HepG2 (cell line): ENCODE results near the gene TM6SF1.

ENCODE experiments used
- CREB3 ChIP-seq: sonication (generic); formaldehyde crosslinking; IDR thresholded peaks from 2 replicates; pipeline ENCODE4 v1.5.0; 2020; ENCODE audit warnings: missing genetic modification reagents
- CTCF ChIP-seq: sonication (generic); formaldehyde crosslinking; IDR thresholded peaks from 2 replicates; pipeline ENCODE4 v1.5.0; 2020; ENCODE audit warnings: mild to moderate bottlenecking, missing genetic modification reagents, moderate library complexity
- ETS1 ChIP-seq: sonication (generic); formaldehyde crosslinking; IDR thresholded peaks from 2 replicates; pipeline ENCODE4 v1.4.0; 2020; ENCODE audit warnings: missing genetic modification reagents
- HNRNPK ChIP-seq: fragments of 200-400 bp; formaldehyde crosslinking; IDR thresholded peaks from 2 replicates; pipeline ENCODE4 v1.6.1; 2018; ENCODE audit warnings: low read length, low read depth, moderate library complexity, mild to moderate bottlenecking; ENCODE audit not compliant: poor library complexity, severe bottlenecking
- KLF12 ChIP-seq: sonication (generic); formaldehyde crosslinking; IDR thresholded peaks from 2 replicates; pipeline ENCODE4 v1.4.0; 2020; ENCODE audit warnings: missing genetic modification reagents, borderline replicate concordance
- MATR3 ChIP-seq: sonication (generic); formaldehyde crosslinking; IDR thresholded peaks from 2 replicates; pipeline ENCODE4 v1.4.0; 2020; ENCODE audit warnings: missing genetic modification reagents
- POLR2A ChIP-seq, 2 experiments: IDR thresholded peaks; 2 replicates each; pipeline ENCODE4 v1.6.1; 2011; ENCODE audit warnings: low read depth in 2 of 2, low read length in 2 of 2, mild to moderate bottlenecking in 1 of 2, moderate library complexity in 1 of 2; ENCODE audit not compliant: insufficient read depth in 1 of 2
- PTBP1 ChIP-seq: fragments of 200-400 bp; formaldehyde crosslinking; IDR thresholded peaks from 2 replicates; pipeline ENCODE4 v1.6.1; 2018; ENCODE audit warnings: low read length, low read depth; ENCODE audit not compliant: poor library complexity, severe bottlenecking
- TBX3 ChIP-seq: fragments of 450-650 bp; IDR thresholded peaks from 2 replicates; pipeline ENCODE4 v1.6.1; 2017; ENCODE audit warnings: antibody characterized with exemption, mild to moderate bottlenecking, inconsistent platforms, borderline replicate concordance
- ZFP91 ChIP-seq: sonication (generic); formaldehyde crosslinking; IDR thresholded peaks from 2 replicates; pipeline ENCODE4 v1.9.0; 2022; ENCODE audit warnings: missing genetic modification reagents, mild to moderate bottlenecking, borderline replicate concordance
- ZNF292 ChIP-seq: sonication (generic); formaldehyde crosslinking; IDR thresholded peaks from 2 replicates; pipeline ENCODE4 v1.8.1; 2022; ENCODE audit warnings: mild to moderate bottlenecking, low read depth, missing genetic modification reagents, borderline replicate concordance
- TF ChIP-seq, protein P1 (sequence below): sonication (generic); formaldehyde crosslinking; IDR thresholded peaks from 2 replicates; pipeline ENCODE4 v1.4.0; 2020; ENCODE audit warnings: low read depth, missing genetic modification reagents
- TF ChIP-seq, protein P2 (sequence below): sonication (generic); formaldehyde crosslinking; IDR thresholded peaks from 2 replicates; pipeline ENCODE4 v1.9.0; 2021; ENCODE audit warnings: missing genetic modification reagents, borderline replicate concordance
- TF ChIP-seq, protein P3 (sequence below): sonication (generic); formaldehyde crosslinking; IDR thresholded peaks from 2 replicates; pipeline ENCODE4 v1.5.1; 2020; ENCODE audit warnings: mild to moderate bottlenecking, missing genetic modification reagents

DNA sequence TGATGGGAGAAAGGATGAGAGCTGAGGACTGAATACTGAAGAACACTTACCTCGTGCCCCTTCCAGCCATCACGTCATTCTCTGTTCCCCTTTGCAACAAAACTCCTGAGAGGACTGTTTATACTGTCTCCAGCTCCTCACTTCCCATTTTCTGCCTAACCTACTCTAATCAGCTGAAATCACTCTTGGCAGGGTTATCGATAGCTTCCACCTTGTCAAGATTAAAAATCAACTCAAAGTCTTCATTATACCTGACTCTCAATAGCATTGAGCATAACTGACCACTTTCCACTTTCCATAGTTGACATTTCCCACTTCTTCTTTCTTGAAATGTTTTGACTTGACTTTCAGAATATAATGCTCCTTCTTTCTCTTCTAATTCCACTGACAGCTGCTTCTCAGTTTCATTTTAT, 44.7 kb upstream of the TM6SF1 start:
- no peak for TF ChIP-seq KLF12 (CRISPR knock-in tag)
- no peak for TF ChIP-seq MATR3 (CRISPR knock-in tag)
- TF ChIP-seq POLR2A (IDR thresholded peaks at IDR 0.05; ENCODE audit: insufficient read depth in 1 of 2, low read depth in 2 of 2, low read length in 2 of 2): no peak
- no peak for TF ChIP-seq CREB3
- TF ChIP-seq PTBP1: no peak
- TF ChIP-seq, protein P1, sequence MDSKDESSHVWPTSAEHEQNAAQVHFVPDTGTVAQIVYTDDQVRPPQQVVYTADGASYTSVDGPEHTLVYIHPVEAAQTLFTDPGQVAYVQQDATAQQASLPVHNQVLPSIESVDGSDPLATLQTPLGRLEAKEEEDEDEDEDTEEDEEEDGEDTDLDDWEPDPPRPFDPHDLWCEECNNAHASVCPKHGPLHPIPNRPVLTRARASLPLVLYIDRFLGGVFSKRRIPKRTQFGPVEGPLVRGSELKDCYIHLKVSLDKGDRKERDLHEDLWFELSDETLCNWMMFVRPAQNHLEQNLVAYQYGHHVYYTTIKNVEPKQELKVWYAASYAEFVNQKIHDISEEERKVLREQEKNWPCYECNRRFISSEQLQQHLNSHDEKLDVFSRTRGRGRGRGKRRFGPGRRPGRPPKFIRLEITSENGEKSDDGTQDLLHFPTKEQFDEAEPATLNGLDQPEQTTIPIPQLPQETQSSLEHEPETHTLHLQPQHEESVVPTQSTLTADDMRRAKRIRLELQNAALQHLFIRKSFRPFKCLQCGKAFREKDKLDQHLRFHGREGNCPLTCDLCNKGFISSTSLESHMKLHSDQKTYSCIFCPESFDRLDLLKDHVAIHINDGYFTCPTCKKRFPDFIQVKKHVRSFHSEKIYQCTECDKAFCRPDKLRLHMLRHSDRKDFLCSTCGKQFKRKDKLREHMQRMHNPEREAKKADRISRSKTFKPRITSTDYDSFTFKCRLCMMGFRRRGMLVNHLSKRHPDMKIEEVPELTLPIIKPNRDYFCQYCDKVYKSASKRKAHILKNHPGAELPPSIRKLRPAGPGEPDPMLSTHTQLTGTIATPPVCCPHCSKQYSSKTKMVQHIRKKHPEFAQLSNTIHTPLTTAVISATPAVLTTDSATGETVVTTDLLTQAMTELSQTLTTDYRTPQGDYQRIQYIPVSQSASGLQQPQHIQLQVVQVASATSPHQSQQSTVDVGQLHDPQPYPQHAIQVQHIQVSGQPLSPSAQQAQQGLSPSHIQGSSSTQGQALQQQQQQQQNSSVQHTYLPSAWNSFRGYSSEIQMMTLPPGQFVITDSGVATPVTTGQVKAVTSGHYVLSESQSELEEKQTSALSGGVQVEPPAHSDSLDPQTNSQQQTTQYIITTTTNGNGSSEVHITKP (CRISPR knock-in tag): no peak
- no peak for TF ChIP-seq HNRNPK
- no peak for TF ChIP-seq ZNF292
- TF ChIP-seq, protein P2, sequence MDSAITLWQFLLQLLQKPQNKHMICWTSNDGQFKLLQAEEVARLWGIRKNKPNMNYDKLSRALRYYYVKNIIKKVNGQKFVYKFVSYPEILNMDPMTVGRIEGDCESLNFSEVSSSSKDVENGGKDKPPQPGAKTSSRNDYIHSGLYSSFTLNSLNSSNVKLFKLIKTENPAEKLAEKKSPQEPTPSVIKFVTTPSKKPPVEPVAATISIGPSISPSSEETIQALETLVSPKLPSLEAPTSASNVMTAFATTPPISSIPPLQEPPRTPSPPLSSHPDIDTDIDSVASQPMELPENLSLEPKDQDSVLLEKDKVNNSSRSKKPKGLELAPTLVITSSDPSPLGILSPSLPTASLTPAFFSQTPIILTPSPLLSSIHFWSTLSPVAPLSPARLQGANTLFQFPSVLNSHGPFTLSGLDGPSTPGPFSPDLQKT: no peak
- TF ChIP-seq TBX3: no peak
- no peak for TF ChIP-seq CTCF (CRISPR knock-in tag)
- no peak for TF ChIP-seq ZFP91 (CRISPR knock-in tag)
- TF ChIP-seq, protein P3, sequence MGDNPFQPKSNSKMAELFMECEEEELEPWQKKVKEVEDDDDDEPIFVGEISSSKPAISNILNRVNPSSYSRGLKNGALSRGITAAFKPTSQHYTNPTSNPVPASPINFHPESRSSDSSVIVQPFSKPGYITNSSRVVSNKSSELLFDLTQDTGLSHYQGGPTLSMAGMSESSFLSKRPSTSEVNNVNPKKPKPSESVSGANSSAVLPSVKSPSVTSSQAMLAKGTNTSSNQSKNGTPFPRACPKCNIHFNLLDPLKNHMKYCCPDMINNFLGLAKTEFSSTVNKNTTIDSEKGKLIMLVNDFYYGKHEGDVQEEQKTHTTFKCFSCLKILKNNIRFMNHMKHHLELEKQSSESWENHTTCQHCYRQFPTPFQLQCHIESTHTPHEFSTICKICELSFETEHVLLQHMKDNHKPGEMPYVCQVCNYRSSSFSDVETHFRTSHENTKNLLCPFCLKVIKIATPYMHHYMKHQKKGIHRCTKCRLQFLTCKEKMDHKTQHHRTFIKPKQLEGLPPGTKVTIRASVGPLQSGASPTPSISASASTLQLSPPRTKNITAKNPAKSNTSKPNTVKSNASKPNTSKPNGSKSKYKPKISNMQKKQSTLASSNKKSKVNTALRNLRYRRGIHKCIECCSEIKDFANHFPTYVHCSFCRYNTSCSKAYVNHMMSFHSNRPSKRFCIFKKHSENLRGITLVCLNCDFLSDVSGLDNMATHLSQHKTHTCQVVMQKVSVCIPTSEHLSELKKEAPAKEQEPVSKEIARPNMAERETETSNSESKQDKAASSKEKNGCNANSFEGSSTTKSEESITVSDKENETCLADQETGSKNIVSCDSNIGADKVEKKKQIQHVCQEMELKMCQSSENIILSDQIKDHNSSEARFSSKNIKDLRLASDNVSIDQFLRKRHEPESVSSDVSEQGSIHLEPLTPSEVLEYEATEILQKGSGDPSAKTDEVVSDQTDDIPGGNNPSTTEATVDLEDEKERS (CRISPR knock-in tag): no peak
- TF ChIP-seq ETS1 (CRISPR knock-in tag): no peak
